HEK293T (cell line): ENCODE measurements around the gene MDFIC.

ENCODE experiments used
- ARNT ChIP-seq: fragments of 450-650 bp; IDR thresholded peaks from 2 replicates; pipeline ENCODE4 v1.6.1; 2017; ENCODE audit warnings: mild to moderate bottlenecking
- BHLHE40 ChIP-seq: fragments of 450-650 bp; IDR thresholded peaks from 2 replicates; pipeline ENCODE4 v1.6.1; 2016; ENCODE audit warnings: mild to moderate bottlenecking, moderate library complexity, borderline replicate concordance
- ELF4 ChIP-seq: fragments of 450-650 bp; IDR thresholded peaks from 2 replicates; pipeline ENCODE4 v1.6.1; 2017; ENCODE audit warnings: antibody characterized with exemption
- FOXA1 ChIP-seq: fragments of 450-650 bp; IDR thresholded peaks from 2 replicates; pipeline ENCODE4 v1.6.1; 2016; ENCODE audit warnings: mild to moderate bottlenecking
- FOXK2 ChIP-seq: fragments of 450-650 bp; IDR thresholded peaks from 2 replicates; pipeline ENCODE4 v1.6.1; 2016; ENCODE audit warnings: mild to moderate bottlenecking
- FOXM1 ChIP-seq: fragments of 450-650 bp; IDR thresholded peaks from 2 replicates; pipeline ENCODE4 v1.6.1; 2017; ENCODE audit warnings: mild to moderate bottlenecking, borderline replicate concordance
- HDGF ChIP-seq: fragments of 450-650 bp; IDR thresholded peaks from 2 replicates; pipeline ENCODE4 v1.6.1; 2017; ENCODE audit warnings: antibody characterized with exemption, borderline replicate concordance
- LEF1 ChIP-seq: fragments of 450-650 bp; IDR thresholded peaks from 2 replicates; pipeline ENCODE4 v1.6.1; 2017; ENCODE audit warnings: mild to moderate bottlenecking, borderline replicate concordance
- NFRKB ChIP-seq: fragments of 450-650 bp; IDR thresholded peaks from 2 replicates; pipeline ENCODE4 v1.6.1; 2016; ENCODE audit warnings: mild to moderate bottlenecking, moderate library complexity
- SP1 ChIP-seq: fragments of 450-650 bp; IDR thresholded peaks from 2 replicates; pipeline ENCODE4 v1.6.1; 2017
- SUZ12 ChIP-seq: fragments of 450-650 bp; IDR thresholded peaks from 2 replicates; pipeline ENCODE4 v1.6.1; 2016; ENCODE audit warnings: mild to moderate bottlenecking
- TARDBP ChIP-seq: fragments of 450-650 bp; IDR thresholded peaks from 2 replicates; pipeline ENCODE4 v1.6.1; 2016
- TF ChIP-seq, protein P1 (sequence below): fragments of 450-650 bp; IDR thresholded peaks from 2 replicates; pipeline ENCODE4 v1.6.1; 2016

DNA sequence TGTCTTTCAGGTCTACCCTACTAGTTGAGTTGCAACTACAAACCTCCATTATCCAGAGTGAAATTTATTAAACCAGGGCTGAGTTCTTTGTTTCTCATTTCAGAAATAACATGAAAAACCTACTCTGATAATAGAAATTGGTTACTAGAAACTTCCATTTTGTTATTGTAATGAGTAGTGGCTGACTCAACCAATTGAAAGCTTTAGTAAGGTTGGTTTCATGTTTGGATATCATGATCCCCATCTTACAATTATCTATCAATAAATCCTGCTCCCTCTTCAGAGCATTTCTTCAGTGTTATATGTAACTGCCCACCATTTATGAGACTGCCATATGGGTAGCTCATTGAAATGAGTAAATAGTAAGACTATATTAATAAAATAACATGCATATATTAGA is 16.9 kb downstream of the MDFIC start:
- no peak for TF ChIP-seq BHLHE40
- TF ChIP-seq, protein P1, sequence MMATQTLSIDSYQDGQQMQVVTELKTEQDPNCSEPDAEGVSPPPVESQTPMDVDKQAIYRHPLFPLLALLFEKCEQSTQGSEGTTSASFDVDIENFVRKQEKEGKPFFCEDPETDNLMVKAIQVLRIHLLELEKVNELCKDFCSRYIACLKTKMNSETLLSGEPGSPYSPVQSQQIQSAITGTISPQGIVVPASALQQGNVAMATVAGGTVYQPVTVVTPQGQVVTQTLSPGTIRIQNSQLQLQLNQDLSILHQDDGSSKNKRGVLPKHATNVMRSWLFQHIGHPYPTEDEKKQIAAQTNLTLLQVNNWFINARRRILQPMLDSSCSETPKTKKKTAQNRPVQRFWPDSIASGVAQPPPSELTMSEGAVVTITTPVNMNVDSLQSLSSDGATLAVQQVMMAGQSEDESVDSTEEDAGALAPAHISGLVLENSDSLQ: no peak
- no peak for TF ChIP-seq FOXM1
- no peak for TF ChIP-seq NFRKB
- TF ChIP-seq FOXA1: no peak
- TF ChIP-seq SP1: no peak
- TF ChIP-seq ARNT: no peak
- no peak for TF ChIP-seq HDGF
- no peak for TF ChIP-seq LEF1
- TF ChIP-seq ELF4: no peak
- no peak for TF ChIP-seq FOXK2
- no peak for TF ChIP-seq TARDBP
- TF ChIP-seq SUZ12: no peak
